Endometrium (tissue), 2 donors: ENCODE results near the gene LAMTOR4.

Source experiments
- FAIRE-seq: peaks from 2 replicates; lab custom pipeline; 2012; peaks lifted over from hg19 to GRCh38; lab: Jason Lieb, UNC
- donor health status: control.
- donor health status: control.

Gene LAMTOR4

DNA sequence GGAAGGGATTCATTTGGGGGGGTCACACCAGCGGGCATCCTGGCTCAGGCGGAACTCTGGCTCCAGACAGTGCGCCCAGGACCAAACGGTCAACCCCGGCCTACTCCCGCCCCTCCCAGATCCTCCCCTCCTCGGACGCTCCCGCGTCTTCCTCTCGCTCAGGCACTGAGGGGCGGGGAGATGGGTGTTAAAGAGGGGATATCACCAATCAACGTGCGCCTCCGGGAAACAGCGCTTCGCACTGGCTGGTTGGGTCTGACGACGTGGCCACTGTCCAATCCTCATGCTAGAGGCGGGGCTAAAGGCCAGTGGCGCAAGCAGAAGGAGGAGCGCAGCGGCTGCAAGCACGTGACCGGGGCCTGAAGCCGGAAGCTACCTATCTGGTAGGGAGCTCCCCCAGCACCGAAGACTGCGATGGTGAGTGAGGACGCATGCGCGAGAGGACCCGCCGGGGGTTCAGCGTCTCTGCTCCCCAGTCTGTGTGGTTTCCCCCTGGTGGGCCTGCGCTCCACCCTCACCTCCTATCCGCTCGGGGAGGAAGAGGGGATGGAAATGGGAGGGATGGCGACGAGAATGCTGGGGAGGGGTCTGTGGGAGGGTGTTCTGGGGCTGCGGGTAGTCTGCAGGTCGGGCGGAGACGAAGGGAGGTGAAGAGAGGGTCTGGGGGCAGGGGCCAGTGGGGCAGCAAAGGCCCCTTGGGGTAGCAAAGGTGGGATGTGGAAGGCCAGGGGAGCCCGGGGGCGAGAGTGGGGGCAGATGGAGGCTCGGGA, at the start of gene LAMTOR4:
Gene LAMTOR4 (plus strand): TSS at position 360 of the 770 bp plus-strand sequence. CDS start 55 bp downstream, at position 415.
- peak; percentile 97 for FAIRE-seq

DNA sequence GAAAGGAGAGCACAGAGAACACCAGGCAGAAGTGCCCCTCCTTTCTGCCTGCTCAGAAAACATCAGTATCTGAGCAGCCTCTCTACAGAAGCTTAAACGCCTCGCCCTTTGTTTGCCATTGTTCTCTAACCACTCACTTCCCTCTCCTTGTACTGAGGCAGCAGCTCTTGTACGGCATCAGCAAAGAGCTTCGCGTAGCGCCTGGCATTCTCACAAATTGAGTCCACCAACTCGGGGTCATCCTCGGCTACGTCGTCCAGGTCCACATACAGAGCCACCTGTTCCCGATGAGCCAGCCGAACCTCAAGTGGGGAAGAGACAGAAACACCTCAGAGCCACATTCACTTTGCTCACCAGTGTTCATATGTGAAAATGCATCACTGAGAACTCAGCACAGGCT, 49.3 kb upstream of the LAMTOR4 start:
- no peak for FAIRE-seq

DNA sequence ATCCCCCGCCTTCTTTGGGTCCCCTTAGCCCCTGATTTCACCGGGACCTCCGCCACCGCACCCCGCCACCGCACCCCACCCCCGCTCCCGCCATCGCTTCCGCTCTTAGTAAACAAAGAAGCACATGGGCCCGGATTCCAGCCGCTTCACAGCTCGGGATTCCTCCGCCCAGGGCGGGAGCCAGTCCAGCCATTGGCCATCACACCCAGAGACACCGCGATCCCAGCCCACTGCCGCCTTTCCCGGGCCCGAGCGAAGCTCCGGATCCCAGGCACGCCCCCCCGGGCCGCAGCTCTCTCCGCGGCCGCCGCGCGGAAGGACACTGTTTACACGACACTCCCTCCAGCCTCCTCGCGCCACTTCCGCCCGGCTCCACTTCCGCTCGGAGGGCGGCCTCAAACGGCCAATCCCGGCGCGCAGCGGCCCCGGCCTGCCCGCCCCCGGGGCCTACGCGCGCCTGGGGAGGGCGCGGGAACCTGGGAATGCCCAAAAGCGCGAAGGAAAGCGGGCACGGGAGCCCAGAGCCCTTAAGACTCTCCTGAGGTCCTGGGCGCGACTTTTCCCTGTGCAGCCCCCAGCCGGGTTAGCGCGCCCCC, 48.2 kb upstream of the LAMTOR4 start:
- no peak for FAIRE-seq

DNA sequence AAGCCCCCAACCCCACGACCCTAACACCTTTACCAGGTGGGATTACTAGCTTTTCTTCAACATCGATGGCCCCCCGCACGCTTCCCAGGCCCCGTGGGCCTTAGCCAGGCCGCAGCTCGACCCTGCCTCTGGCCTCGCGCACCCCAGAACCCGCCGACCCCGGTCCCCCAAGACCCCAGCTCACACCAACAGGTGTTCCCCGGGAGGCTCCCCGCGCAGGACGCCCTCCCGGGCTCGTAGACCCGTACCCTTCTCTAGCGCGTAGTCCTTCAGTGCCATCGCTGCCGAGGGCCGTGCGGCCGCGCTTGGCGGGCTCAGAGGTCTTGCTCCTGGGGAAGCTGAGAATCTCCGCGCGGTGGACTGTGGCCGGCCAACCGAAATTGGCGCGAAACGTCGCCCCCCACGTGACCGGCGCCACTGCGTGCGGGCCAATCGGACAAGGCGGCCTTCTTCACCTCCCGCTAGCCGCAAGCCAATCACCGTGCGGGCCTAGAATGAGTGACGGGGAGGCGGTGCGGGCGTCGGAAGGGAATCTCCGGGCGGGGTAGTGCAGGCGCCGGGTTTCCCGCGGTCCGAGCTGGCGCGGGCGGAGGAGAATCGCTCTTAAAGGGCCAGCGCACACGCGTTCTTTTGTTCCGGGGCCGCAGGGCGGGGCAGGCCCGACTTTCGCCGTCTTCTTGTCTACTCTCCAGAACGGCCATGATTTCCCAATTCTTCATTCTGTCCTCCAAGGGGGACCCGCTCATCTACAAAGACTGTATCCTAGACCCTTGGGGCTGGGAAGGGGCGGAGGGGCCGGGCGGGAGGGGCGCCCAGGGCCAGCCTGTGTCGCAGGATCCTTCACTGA, 47.5 kb upstream of the LAMTOR4 start, which contains the start of the genes AP4M1 and MCM7:
Gene AP4M1 (plus strand): TSS at position 628 of the 847 bp plus-strand sequence. CDS start 72 bp downstream, at position 700.
Gene MCM7 (minus strand): TSS at position 382 of the 847 bp plus-strand sequence. CDS start 103 bp downstream, at position 279.
- FAIRE-seq, result peak; percentile 89

DNA sequence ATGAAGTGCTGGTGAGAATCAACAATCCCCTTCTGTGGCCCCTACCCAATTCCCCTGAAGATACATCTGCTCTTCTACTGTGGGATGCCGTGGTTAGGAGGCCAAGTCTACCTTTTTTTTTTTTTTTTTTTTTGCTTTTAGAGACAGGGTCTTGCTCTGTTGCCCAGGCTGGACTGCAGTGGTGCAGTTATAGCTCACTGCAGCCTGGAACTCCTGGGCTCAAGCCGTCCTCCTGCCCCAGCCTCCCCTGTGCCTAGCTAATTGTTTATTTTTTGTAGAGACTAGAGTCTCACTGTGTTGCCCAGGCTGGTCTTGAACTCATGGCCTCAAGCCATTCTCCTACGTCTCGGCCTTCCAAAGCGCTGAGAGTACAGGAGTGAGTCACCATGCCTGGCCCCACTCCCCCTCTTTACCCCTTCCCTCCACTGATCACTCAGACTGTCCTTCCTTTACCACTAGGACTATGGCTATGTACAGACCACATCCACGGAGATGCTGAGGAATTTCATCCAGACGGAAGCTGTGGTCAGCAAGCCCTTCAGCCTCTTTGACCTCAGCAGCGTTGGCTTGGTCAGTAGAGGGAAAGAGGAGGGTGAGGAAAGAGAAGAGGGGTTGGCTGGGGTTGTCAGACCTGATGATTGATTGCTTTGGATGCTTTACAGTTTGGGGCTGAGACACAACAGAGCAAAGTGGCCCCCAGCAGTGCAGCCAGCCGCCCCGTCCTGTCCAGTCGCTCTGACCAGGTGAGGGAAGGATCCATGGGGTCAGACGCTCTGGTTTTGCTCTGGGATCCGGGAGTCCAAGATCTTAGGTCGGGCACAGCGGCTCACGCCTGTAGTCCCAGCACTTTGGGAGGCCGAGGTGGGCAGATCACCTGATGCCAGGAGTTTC, 45.5 kb upstream of the LAMTOR4 start:
- FAIRE-seq, result no peak

DNA sequence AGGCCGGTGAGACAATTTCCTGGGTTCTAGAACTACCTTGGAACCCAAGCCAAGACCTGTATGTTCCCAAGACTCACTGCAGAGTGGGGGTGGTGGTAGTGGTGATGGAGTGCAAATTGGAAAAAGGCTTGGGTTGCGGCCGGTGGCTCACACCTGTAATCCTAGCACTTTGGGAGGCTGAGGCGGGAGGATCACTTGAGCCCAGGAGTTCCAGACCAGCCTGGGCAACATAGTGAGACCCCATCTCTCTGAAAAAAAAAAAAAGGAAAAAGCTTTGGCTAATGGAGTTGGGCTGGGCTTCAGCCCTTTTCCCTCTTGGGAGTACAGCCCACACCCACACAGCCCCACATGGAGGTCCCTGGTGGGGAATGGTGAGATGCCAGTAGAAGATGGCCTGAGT, 43.2 kb upstream of the LAMTOR4 start:
- no peak for FAIRE-seq

DNA sequence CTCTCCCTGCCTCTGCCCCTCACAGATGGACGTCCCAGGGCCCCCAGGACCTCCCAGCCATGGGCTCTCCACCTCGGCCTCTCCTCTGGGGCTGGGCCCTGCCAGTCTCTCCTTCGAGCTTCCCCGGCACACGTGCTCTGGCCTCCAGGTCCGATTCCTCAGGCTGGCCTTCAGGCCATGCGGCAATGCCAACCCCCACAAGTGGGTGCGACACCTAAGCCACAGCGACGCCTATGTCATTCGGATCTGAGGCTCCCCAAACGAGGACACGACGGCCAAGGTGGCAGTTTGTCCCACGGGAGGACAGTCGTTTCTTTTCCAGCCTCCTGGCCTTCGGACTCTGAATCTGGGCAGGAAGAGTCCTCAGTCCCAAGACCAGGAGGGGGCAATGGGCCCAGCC, 42.1 kb upstream of the LAMTOR4 start:
- FAIRE-seq, result no peak

DNA sequence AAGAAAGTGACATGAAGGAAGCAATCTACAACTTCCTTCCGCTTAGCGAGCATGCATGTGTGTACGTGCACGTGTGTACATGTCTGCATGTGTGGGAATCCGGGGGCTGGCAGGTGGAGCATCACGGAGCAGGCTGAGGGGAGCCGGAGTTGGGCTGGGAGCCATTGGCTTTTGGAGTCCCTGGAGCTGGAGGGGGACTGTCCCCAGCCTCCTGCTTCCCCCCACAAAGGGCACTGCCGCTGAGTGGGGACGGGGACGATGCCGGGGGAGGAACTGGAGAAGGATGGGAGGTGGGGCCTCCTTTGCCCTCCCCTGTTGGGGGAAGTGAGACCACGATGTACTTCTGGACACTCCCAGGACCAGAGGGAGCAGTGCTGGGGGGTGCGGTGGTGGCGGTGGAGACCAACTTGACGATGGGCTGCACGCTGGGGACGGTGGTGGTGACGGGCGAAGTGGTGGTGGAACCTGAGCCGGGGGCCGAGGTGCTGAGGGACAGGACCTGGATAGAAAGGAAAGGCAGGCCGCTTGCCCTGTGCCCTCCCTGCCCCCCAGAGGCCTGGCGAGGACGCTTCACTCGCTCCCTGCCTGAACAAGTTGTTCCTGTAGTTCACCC, 41.5 kb upstream of the LAMTOR4 start:
- no peak for FAIRE-seq

DNA sequence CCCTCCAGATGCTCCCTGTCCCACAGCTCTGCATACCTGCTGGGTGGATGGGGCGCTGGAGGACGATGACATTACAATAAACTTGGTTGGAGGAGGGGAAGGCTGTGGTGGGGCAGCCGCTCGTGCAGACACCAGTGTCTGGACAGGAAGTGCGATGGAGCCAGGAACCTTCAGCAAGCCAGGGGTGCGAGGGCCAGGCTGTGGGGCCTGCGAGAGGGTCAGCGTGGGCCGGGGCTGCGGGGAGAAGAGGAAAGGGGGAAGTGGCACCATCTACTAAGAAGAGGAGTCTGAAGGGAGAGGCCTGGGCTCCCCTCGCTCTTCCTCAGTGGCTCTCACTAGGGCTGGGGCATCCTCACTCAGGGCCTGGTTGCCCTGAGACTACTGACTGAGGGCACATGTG, 40.8 kb upstream of the LAMTOR4 start:
- FAIRE-seq, result no peak

DNA sequence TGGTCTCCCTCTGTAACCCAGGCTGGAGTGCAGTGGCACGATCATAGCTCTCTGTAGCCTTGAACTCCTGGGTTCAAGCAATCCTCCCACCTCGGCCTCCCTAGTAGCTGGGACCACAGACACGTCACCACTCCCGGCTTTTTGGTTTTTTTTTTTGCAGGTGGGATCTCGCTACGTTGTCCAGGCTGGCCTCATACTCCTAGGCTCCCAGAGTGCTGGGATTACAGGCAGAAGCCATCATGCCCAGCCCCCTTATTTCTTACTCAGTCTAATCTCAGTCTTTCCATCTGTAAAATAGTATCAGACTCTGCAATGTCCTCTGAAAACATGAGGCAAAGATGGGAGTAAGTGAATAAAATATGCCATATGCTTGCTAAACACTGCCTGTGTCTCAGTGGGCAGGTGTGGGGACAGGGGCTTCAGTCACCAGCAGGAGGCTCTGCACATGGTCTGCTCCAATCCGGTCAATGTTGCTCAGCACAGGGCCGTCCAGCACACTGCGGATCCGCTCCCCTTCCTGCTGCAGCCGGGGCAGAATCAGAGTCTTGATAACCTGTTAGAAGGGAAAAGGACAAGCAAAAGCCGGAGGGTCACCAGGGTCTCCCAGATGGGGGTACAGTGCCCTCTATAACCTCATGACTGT, 39.1 kb upstream of the LAMTOR4 start:
- FAIRE-seq, result no peak

DNA sequence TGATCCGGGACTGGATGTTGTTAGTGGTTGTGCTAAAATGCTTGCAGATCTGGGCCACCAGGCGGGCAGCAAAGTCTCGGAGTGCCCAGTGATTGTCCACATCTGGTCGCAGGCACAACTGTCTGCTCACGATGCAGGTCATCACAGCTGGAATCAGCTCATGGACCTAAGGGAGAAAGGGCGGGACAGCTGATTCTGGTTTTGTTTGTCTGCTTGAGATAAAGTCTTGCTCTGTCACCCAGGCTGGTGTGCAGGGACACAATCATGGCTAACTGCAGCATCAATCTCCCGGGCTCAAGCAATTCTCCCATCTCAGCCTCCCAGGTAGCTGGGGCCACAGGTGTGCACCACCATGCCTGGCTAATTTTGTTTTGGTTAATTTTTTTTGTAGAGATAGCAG, 37.6 kb upstream of the LAMTOR4 start:
- FAIRE-seq, result no peak

DNA sequence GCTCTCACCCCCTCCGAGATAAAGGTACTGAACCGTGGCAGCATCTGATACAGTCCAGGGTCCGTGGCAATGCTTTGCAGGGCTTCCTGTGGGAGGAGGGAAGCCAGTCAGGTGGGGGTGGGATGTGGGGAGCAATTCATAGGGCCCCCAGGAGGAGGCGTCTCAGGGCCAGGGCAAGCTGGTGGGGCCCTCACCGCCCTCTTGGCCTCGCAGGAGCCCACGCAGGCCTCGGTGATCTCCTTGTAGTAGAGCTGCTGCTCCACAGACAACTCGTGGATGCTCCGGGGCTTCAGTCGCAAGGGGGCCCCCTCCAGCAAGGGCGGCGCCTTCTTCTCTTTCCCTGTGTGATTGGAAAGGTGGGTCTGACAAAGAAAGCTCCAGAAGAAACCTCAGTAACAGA, 36.8 kb upstream of the LAMTOR4 start:
- no peak for FAIRE-seq

DNA sequence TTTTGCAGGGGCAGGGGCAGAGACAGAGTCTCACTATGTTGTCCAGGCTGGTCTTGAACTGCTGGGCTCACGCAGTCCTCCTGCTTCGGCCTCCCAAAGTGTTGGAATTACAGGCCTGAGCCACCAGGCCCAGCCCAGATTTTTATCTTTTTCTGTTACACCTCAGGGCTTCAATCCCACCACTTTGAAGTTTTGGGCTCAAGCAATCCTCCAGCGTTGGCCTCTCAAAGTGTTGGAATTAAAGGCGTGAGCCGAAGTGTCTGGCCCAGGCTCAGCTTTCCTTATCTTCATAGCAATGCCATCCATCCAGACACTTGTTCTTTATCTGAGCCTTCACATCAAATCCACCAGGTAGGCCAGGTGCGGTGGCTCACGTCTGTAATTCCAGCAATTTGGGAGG, 33.7 kb upstream of the LAMTOR4 start:
- no peak for FAIRE-seq

DNA sequence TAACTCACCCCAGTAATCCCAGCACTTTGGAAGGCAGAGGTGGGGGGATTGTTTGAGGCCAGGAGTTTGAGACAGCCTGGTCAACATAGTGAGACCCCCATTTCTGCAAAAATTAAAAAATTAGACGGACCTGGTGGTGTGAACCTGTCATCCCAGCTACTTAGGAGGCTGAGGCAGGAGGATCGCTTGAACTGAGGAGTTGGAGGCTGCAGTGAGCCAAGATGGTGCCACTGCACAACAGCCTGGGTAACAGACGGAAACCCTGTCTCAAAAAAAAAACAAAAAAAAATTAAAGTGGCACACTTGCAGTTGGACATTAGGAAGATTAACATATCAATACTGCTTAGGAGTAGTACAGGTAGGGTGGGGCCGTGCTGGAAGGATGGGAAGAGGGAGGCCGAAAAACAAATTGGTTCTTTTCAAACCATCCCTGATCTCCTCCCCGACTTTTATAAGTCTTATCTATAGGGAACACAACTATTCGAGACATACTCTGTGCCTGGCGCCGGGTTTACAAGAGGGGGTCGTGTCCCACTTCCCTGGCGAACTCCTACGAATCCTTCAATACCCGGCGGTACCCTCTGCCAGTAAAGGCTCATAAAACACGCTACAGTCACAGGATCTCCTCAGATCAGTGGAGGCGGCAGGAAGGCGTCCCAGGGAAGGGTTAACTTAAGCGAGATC, 30.2 kb upstream of the LAMTOR4 start:
- FAIRE-seq, result no peak

DNA sequence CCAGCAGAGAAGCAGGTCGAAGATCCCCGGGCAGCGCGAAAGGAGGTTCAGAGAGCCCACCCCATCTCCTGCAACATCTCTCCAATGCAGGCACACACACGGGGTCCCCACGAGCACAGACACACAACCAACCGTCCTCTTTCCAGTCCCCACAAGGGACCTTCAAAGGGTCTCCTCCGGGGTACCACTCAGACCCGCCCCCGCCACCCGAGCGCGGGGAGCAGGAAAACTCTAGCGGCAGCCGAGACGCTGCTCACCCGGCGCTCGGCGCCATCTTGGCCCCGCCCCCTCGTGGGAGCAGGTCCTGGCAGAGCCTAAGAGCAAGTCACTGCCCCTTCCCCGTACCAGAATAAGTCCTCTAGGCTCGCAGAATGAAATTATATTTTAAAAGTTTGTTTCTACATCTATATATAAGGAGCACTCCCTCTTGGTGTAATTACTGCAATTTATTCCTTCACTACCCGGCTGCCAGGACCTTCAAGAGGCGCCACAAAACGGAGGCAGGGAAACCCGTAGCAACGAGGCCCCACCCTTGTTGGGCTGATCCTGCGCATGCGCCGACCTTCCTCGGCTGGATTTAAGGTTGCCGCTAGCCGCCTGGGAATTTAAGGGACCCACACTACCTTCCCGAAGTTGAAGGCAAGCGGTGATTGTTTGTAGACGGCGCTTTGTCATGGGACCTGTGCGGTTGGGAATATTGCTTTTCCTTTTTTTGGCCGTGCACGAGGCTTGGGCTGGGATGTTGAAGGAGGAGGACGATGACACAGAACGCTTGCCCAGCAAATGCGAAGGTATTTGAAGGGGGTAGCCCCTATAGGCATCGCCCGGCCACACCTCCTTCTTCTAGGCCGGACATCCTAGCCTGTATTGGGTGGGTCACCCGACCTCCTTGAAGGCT, 29.4 kb upstream of the LAMTOR4 start, which contains the start of the genes CNPY4 and TAF6:
Gene CNPY4 (plus strand): TSS at position 563 of the 898 bp plus-strand sequence. CDS start 111 bp downstream, at position 674.
Gene TAF6 (minus strand): TSS at position 287 of the 898 bp plus-strand sequence. CDS start 5,149 bp downstream, outside the sequence.
- no peak for FAIRE-seq

DNA sequence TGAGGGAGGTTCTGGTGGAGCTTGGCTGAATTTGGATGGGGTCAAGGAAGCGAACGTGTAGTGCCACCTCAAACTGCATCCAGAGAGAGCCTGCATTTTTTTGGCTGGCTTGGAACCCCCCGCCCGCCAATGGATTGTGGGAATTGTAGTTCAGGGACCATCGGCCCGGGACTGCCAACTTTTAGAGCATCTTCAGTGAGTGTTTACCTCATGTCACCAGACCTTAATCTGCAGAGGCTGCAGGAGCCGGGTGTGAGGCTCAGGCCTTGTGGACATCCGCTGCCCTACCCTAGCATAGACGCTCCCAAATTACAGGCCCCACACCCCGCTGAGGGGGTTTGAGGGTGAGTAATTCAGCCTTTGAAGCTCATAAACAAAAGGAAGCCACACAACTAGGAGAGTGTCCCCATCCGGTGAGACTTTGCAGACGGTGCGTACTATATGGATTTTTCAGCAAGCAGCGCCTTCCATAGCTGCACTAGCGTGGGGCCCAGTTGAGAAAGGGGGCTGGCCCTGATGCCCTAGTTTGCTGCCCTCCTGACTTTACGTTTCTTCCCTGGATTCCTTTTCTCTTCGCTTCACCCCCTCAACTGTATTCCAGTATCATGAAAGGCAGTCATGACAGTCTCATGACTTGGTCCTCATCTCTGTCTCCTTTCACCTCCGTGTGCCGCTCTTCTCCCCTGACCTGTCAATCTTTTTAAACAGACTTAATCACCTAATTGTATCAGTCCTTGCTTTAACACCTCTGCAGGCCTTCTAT, 28.6 kb upstream of the LAMTOR4 start:
- no peak for FAIRE-seq

DNA sequence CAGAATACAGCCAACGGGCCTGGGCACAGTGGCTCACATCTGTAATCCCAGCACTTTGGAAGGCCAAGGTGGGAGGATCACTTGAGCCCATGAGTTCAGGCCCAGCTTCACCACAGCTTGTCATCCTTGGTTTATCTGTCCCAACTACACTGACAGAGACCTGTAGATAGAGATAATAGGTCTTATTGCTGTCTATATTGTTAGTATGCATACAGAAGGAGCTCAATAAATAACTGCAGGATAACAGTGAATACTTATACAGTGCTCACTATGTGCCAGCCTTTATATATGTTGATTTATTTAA, 28.0 kb upstream of the LAMTOR4 start:
- no peak for FAIRE-seq

DNA sequence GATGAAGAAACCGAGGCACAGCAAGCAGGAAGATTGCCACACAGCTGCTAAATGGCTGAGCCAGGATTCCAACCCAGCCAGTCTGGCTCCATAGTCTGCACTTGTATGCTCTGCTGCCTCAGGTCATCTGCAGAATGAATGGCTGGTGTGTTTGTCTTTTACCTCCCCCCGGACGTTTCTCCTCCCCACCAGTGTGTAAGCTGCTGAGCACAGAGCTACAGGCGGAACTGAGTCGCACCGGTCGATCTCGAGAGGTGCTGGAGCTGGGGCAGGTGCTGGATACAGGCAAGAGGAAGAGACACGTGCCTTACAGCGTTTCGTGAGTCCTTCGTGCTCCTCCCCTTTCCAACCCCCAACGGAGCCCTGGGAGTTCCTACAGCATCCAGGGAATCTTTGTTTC, 26.7 kb upstream of the LAMTOR4 start:
- no peak for FAIRE-seq
